NCI-H1092 (cell line): Measurements from ENCODE around the gene TEX261.
"Not testable (repeated sequence)": the region's sequence is repeated elsewhere in the genome, so short reads cannot be mapped to it uniquely, and the experiment has no call there.

Experiments
- DNase-seq: peaks from one replicate; lab custom pipeline; 2025; lab: John Stamatoyannopoulos, UW

The TEX261 gene

GRCh38 chr2:71000780-71001591 lies 6.3 kb upstream of the TEX261 start:
- DNase-seq: peak; percentile 28

DNA sequence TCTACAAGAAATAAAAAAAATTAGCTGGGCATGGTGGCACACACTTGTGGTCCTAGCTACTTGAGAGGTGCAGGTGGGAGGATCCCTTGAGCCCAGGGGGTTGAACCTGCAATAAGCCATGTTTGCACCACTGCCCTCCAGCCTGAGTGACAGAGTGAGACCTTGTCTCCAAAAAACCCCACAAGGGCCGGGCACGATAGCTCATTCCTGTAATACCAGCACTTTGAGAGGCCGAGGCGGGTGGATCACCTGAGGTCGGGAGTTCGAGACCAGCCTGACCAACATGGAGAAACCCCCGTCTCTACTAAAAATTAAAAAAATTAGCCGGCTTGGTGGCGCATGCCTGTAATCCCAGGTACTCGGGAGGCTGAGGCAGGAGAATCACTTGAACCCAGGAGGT lies 5.3 kb upstream of the TEX261 start:
- DNase-seq: not testable (repeated sequence)

GRCh38 chr2:70999362-70999761 lies 4.7 kb upstream of the TEX261 start:
- no peak for DNase-seq

DNA sequence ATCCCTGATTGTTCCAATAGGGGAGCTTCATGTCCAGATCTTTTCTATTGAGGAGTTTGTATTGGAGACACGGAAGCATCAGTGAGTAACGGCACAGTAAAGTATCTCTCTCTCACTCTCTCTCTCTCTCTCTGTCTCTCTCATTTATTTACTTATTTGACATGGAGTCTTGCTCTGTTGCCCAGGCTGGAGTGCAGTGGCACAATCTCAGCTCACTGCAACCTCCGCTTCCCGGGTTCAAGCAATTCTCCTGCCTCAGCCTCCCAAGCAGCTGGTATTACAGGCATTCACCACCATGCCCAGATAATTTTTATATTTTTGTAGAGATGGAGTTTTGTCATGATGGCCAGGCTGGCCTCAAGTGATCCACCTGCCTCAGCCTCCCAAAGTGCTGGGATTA lies 4.2 kb upstream of the TEX261 start:
- not testable (repeated sequence) for DNase-seq

GRCh38 chr2:70995426-70995729 lies 705 bp upstream of the TEX261 start:
- DNase-seq: no peak

DNA sequence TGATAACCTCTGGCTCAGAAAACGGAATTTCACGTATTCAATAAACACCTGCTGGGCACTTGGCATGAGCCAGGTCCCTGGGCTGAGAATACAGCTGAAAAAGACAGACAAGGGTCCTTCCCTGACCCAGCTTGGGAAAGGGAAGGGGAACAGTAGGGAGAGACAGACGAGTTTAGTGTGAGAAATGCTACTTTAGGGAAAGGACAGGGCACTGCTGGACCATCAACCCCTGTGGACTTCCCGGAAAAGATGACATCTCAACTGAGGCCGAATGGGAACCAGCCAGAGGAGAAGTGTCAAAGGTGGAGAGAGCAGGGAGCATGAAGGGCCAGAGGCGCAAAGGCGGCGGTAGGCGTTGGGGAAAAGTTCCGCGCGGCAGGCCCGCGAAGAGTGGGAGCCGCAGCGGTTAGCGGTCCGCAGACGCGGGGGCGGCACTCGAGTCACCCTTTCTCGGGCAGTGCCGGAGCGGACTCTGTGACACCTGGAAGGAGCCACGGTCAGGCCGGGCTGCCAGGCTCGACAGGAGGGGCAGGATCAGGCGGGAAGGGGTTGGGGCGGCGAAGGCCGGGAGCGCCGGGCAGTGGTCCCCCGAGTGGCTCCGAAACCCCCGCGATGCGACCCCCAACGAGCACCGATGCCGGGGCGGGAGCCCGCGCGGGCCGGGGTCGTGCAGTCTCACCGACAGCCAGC lies 519 bp downstream of the TEX261 start:
- DNase-seq: no peak

DNA sequence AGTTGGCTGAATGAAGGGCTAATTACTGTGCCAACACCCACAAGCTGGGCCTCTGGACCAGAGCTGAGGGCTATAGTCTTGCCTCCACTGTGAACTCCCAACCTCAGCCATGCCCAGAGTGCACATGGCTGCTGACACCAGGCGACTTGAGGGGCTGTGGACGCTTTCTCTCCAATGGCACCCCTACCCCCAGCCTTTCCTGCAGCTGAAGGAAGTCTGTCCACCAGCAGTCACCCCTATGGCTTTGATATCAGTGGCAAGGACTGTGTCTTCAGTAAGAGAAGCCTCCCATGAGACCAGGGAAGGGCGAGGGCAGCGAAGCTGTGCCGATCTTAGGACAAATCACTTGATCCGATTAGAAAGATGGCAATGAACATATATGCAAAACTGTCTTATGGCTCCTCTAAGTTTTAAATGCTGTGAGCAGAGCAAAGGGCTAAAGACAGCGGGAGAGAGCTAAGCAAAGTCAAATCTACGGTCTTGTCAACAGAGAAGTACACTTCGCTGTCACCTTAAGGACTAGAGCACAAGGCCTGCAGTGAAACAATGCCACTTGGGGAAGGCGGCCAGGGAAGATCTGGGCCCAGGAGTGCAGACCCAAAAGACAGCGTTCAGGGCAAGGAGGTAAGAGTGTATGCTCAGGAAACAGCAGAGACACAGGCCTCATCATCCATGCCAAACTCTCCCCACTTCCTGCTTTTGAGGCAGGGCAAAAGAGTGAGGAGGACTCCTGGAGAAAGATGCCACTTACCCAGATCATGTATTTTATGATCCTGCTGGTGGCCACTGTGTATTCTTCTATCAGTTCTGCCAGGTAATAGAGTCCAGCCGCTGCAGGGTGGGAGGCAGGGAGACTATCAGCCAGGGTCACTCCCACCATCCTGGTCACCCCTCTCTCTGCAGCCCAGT lies 1.5 kb downstream of the TEX261 start:
- no peak for DNase-seq

DNA sequence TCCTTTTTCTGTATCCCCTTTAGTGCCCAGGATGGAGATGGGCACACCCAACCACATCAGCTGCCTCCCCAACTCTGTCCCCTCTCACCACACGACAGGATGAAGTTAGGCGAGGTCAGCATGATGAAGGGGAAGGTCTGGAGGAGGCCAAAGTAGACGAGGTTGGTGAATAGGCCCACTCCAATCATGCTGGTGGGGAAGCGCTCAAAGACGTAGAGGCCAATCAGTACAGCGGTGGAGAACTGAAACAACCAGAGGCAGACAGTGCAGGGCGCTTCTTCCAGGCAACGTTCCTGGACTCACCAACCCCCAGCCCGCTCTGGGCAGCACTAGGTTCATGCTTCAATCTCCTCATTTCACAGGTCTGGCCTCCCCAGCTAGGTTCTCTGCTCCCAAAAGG lies 2.9 kb downstream of the TEX261 start:
- DNase-seq: no peak

GRCh38 chr2:70991142-70991541 lies 3.5 kb downstream of the TEX261 start:
- no peak for DNase-seq

DNA sequence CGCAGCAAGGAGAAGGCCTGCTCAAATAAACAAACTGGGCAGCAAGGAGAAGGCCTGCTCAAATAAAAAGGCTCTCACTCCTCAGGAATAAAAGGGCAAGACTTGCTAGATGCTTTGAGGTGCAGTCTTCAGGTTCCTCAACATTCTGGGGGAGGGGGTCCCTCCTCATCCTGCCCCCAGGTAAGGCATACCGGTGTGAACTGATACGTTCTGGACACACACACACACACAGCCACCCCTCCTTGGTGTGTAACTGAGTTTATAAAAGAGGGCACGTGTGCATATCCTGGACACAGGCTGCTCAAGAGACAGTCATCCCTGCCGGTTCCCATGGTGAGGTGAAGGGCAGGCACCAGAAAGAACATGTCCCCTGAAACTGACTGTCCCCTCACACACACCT lies 4.5 kb downstream of the TEX261 start:
- DNase-seq: no peak

DNA sequence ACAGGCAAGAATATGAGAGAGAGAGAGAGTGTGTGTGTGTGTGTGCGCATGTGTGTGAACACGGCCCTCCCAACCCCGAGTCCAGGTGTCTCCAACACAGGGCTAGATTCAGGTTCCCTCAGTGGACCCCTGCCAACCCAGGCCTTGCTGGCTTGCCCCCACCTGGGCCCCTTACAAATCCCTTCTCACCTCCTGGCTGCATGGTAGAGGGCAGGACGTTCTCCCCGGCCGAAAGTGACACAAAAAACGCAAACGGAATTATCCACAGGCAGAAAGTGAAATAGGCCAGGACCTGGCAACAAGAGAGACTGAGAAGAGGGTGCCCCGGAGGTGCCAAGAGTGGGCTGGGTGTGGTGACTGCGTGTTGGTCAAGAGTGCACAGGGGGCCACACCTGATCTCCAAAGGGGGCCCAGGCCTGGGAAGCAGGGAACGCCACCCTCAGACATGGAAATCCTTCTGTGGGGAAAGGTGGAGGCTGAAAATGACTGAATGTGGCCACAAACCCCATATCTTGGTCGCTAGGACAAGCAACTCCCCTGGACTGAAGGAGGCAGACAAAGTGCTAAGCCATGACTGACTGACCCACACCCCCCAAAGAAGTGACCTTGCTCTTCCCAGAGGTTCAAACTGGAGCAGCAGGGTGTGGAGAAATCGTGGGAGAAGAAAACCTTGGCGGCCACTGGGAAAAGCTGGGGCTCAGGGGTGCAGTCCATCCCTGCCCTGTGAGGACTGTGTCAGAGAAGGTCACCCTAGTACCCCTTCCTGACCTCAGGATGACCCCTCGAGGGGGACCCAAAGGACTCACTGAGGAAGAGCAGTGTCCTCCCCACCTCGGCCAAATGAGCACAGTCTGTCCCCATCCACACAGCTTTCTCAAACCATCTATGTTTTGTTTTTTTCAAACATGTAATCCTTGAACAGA lies 5.7 kb downstream of the TEX261 start:
- no peak for DNase-seq

GRCh38 chr2:70988151-70988550 lies 6.5 kb downstream of the TEX261 start:
- no peak for DNase-seq

DNA sequence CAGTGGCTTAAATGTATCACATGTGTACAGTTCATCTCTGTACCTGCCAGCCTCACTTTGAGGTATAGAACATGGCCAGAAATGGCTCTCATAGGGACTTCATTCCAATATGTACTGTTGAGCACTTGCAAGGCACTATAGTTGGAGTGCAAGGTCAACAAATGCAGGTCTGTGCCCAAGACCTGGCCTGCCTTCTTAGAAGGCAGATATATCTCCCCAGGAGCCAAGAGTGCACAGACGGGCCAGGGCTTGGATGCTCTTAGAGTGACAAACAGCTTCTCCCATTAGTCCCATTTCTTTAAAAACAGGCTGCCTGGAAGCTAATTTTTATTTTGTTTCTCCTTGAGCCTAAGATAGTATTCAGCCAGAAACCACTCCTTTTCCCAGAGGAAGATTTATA lies 7.3 kb downstream of the TEX261 start:
- no peak for DNase-seq

- no peak for DNase-seq
These were observed 8.0 kb downstream of the TEX261 start for GRCh38 chr2:70986499-70987189.

- DNase-seq: no peak
These were observed 8.7 kb downstream of the TEX261 start for GRCh38 chr2:70985956-70986355.

DNA sequence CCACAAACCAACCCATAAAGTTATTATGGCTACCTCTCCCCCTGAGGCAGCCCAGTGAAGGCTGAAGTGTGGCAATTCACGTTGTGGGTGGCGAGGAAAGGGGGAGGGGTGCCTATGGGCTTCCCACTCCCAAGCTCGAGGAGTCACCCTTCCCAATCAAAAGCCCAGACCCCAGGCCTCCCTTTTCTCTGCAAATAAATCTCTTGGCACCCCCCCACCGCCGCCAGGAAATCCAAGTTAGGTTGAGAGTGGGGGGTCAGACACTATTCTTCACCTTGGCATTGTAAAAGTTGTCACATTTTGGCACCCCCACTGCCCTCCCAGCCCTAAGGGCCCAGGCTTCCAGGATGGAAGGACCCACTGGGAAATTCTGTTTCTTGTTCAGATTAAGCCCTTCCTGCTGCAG lies 9.4 kb downstream of the TEX261 start:
- DNase-seq: no peak

- no peak for DNase-seq
These were observed 9.9 kb downstream of the TEX261 start for GRCh38 chr2:70984576-70985282.

DNA sequence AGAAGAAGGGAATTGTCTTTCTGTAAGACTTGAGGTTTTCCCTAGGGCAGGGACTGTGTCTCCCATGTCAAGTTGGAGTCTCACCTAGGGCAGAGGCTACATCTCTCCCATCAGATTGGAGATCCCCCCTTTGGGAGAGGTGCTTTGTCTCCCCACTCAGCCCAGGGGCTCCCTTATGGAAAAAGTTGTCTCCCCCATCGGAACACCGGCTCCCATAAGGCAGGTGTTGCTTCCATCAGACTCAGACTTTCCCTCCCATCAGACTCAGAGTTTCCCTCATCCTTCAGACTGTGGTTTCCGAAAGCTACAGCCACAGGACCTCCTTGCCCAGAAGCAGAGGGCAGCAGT lies 10.5 kb downstream of the TEX261 start:
- DNase-seq: no peak

DNA sequence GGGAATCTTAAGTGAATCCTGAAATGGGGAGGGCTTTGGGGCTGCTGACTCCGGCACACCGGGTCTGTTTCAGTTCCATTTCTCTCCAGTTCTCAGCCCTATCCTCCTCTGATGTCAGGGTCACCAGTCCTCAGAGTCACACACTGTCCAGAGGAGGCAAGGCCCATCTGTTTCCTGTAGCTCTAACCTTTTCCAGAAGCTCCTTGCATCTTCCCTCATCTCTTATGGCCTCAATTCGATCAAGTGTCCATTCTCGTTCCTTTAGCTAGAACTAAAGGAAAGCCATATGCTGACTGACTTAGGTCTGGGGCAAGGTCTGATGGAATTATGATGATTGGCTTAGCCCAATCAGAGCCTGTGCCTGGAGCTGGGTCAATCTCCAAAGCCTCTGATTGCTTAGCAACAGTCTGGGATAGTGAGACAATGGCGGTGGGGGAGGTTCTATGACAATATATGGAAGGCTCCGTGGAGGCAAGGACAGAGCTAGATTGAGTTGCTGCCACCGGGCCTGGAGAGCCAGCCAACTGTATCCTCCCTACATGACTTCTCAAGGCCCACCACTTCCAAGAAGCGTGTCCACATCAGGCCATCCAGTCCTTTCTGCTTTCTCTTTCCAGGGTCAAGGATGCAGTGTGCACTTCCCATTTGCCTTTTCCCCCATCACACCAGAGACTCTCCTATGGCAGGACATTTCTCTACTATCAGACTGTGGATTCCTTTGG lies 11.0 kb downstream of the TEX261 start:
- DNase-seq: no peak

DNA sequence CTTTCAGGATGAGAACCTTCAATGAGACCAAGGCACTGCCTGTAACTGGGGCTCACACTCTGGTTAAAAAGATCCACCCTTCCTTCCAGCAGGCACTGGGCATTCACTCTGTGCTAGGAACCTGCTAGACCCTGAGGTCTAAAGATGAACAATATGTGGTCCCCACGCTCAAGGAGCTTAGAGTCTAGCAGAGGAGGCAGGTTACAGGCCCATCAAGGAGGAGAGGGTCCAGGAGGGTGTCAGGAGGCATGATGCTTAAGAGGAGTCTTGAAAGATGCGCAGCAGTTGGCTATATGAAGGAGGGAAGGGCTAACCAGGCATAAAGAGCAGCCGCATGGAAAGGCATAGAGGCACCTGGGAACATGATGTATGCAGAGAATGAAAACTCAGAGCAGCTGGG lies 11.7 kb downstream of the TEX261 start:
- no peak for DNase-seq
